ENCODE measurements around the gene COPRS.

DNA sequence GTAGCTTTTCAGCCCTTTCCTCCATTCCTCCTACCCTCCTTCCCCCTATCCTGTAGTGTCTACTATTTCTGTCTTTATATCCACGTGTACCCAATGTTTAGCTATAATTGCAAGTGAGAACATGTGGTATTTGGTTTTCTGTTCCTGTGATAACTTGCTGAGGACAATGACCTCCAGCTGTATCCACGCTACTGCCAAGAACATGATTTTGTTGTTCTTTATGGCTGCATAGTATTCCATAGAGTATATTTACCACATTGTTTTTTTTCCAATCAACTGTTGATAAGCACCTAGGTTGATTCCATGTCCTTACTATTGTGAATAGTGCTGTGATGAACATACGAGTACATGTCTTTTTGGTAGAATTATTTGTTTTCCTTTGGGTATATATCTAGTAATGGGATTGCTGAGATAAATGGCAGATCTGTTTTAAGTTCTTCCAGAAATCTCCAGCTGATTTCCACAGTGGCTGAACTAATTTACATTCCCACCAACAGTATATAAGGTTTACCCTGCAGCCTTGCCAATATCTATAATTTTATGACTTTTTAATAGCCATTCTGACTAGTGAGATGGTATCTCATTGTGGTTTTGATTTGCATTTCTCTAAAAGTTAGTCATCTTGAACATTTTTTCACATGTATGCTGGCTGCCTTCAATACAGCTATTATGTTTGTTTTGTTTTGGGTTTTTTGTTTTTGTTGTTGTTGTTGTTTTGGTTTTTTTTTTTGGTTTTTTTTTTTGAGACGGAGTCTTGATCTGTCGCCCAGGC, 10.9 kb upstream of the COPRS start:
- TF ChIP-seq POLR2A (IDR thresholded peaks at IDR 0.05) (no peak), CTCF (IDR thresholded peaks at IDR 0.05) (no peak)

Data from body of pancreas (tissue), 4 donors.